HG03520 (cell line): ENCODE measurements around the gene EEF1B2.
"Not testable (repeated sequence)": the region's sequence is repeated elsewhere in the genome, so short reads cannot be mapped to it uniquely, and the experiment has no call there.

Experiments
- ATAC-seq: cut with Tn5 transposase; IDR thresholded peaks from one replicate; pipeline ENCODE4 v1.9.1; 2021; ENCODE audit warnings: mild to moderate bottlenecking, moderate library complexity; ENCODE audit not compliant: unreplicated experiment

The EEF1B2 gene

DNA sequence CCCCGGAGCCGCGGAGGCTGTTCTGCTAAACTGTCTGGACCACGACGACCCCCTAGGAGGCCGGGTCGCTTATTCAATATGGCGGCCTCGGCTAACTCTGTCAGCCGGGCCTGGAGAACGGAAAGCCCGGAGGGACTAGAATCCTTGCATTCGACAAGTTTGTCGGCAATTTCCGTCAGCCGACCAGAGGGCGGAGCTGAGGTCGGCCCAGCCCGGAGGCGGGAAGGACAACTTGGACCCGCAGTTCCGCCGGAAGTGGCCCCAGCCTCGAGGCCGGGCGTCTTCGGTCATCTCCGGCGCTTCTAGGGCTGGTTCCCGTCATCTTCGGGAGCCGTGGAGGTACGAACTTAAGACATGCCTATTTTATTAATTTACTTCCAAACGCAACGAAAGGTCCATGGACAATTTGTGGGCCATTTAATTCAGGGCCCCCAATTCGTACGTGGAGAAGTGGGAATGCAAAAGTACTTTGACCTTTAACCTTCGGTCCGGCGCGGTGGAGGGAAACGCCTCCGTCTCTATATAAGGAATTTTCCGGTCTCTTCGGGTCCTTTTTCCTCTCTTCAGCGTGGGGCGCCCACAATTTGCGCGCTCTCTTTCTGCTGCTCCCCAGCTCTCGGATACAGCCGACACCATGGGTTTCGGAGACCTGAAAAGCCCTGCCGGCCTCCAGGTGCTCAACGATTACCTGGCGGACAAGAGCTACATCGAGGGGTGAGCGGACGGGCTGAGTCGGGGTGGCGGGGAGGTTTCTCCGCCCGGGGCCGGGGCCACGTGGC is at the start of gene EEF1B2, which contains the start of gene NDUFS1:
Gene EEF1B2, plus strand, starts transcription at position 550 of the 779 bp plus-strand sequence. Its CDS starts 85 bp downstream, at position 635.
Gene NDUFS1, minus strand, starts transcription at position 99 of the 779 bp plus-strand sequence. CDS start 5,766 bp downstream, outside the sequence.
- peak; percentile 87 for ATAC-seq

DNA sequence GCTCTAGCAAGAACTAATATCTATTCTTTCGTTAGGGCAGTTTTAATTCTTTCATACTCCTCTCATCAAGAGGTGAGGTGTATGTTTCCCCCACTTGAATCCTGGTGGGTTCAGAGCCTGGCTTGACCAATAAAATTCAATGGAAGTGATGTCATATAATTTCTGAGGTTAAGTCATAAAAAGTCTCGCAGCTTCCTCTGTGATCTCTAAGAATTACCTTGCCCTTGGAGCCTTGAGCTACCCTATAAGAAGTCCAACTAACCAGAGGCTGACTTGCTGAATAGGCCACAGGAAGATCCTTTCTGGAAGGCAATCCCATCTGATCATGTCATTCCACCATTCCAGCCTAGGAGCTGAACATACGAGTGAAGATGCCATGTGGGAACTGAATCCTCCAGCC is 47.6 kb upstream of the EEF1B2 start:
- no peak for ATAC-seq

DNA sequence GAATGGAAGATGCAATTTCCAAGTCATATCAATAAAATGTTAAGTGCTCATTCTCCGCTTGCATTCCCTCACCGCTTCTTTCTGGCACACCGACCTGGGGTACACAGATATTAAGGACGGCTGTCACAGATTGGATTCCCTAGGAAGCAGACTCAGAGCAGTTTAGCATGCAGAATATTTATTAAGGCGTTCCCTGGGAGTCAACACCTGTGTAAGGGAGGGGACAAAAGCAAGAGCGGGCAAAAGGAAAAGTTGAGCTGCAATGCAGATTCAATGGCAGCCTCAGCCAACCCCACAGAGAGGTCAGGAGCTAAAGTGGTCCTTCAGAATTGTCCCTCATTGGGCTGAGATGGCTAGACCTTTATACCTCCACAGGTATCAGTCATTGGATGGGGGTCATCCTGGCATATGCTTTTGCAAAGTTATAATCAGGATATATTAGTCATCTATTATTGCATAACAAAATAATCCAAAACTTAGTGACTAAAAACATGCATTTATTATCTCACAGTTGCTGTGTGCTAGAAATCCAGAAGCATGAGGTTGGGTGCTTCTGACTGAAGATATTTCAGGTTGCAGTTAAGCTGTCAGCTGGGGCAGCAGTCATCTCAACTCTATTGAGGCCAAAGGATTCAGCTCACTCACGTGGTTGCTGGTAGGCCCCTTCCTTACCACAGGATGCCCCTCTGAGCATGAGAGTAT is 46.7 kb upstream of the EEF1B2 start:
- no peak for ATAC-seq

DNA sequence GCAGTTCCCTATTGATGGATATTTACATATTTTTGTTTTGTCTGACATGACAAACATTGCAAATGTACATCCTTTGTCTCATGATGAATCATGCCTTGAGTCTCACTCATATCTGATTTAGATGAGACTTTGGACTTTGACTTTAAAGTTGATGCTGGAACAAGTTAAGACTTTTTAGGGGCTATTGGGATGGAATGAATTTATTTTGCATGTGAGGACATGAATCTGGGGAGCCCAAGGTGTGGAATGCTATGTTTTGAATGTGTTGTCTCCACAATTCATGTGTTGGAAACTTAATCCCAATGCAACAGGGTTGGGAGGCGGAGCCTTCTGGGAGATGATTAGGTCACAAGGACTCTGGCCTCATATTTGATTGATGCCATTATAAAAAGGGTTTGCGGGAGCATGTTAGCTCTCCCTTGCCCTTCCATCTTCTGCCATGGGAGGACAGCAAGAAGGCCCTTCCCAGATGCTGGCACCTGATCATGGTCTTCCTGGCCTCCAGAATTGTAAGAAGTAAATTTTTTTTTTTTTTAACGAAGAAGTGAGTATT is 44.6 kb upstream of the EEF1B2 start:
- no peak for ATAC-seq

DNA sequence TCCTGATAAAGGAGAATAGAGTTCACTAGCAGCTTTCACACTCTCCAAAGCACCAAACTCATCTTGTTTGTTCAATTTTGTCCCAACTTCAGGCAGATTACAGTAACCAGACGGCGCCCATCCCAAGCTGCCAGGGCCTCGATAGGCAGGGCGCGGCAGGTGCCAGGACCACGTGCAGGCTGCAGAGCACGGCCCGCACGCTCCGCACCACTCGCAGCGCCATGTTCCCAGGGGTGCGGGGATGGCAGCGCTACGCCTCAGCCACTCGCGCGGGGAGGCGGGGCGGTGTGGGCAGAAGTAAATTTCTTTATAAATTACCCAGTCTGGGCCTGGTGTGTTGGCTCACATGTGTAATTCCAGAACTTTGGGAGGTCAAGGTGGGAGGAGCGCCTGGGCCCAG is 43.4 kb upstream of the EEF1B2 start:
- ATAC-seq: no peak

DNA sequence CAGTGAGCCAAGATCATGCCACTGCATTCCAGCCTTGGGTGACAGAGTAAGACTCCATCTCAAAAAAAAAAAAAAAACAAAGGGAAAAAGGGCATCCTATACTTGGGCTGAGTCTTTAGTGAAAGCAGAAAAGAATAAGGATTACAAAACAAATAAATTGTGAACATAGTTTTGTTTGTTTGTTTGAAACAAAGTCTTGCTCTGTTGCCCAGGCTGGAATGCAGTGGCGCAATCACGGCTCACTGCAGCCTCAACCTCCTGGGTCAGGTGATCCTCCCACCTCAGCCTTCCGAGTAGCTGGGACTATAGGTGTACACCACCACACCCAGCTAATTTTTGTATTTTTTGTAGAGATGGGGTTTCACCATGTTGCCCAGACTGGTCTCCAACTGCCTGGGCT is 37.1 kb upstream of the EEF1B2 start:
- not testable (repeated sequence) for ATAC-seq

DNA sequence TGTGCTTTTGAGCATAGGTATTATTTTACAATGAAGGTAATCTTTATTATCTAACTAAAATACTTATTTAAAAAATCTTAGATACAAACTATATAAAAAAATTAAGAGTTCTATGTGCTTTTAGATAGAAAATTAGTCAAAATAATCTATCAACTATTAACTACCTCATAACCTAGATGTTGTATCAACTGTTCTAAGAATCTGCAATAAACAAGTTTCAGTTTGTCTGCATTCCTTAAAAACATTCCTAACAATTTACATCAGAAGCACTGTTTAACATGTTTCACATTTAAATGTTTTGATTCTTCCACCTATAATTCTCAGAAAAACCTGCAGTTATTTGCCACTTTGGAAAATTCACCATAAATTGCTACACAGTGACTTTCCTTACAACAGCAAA is 33.8 kb upstream of the EEF1B2 start:
- ATAC-seq: no peak

DNA sequence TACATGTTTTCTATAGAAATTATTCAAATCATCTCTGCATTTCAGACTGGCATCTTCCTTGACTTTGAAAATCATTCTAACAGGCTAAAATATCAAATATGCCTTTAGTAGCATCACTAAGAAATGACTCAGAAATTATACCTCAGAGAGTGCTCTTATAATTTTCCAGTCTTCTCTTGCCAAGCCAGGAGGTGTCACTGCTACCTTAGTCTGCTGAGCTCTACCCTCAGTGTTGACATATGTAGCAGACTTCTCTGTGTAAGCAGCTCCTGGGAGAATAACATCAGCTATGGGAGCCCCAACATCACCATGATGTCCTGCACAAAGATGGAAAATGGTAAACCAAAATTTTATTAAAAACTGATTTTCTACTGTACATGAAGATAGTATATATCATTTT is 32.0 kb upstream of the EEF1B2 start:
- ATAC-seq: no peak

DNA sequence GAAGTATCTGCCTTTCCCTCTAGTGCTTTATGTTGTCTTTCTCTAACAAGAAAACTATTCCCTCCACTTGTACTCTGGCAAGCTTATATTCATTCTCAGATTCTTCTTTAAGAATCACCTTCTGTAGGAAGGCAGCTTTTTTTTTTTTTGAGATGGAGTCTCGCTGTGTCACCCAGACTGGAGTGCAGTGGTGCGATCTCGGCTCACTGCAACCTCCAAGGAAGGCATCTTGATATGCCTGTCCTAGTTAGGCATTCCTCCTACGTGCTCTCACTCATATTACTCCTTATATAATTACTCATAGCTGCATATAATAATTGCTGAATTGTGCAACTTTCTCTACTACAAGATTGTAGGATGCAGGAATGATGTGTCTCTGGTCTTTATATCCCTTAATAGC is 16.2 kb upstream of the EEF1B2 start:
- ATAC-seq: no peak

DNA sequence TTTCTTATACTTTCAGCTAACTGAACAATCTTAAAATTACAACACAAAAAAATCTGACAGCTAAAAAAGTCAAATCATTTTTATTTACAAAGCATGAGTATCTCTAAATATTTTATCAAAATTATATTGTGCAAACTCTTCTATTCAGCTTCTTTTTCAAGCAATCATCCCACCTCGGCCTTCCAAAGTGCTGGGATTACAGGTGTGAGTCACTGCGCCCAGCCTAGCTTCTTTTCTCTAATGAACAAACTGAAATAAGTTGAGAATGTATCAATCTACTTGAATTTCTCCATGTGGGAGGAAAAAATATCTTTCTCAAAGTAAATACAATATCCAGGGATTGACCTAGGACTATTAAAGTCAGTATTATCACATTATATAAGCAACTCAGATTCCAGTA is 15.3 kb upstream of the EEF1B2 start:
- ATAC-seq: no peak

DNA sequence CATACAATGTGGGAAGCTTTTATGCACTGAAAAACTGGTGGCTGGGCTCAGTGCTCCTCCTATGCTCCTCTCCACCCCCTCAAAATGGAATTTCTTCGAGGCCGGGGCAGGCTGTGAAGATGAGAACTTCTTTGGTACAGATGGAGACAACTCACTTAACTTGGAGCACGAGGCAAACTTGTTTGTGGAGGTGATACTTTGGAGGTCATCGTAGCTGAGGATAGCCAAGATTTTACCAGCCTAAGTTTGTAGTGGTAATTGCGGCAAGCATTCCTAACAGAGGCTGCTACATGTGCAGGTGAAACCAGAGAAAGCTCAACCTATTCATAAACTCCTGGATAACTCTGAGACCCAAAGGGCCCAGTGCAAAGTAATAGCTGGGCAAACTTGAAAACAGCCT is 14.0 kb upstream of the EEF1B2 start:
- no peak for ATAC-seq

DNA sequence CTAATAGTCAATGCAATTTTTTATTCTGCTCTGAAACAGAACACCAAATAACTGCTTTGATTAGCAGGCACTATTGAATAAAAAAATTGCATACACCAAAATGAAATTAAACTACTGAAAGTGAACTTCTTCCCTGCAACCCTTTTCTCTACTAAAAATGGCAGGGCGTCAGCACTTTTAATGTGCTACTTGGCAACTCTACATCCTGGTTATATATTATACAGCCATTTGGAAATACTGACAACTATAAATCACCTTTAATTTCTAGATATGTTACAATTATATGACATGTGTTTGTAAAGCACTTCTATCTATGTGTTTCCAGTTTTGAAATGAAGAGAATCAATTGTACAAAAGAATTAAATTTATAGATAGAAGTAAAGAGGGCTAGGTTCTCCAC is 10.4 kb upstream of the EEF1B2 start:
- ATAC-seq: no peak

DNA sequence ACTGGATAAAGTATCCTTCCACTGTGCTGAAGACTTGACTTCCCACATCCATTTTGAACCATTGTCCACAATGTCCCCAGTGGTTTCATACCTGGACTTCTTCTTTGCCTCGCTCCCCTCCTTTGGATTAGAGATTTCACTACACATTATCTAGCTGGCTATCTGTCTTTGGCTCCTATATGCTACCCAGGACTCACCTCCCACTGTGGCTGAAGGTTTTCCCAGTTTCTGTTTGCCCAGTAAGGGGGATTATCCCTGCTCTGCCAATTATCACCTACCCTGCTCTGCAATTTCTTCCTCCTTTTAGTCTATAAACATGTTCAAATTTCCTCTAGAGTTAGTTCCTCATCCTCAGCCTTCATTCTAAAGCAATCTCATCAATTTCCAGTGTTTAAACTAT is 9.5 kb upstream of the EEF1B2 start:
- ATAC-seq: no peak

DNA sequence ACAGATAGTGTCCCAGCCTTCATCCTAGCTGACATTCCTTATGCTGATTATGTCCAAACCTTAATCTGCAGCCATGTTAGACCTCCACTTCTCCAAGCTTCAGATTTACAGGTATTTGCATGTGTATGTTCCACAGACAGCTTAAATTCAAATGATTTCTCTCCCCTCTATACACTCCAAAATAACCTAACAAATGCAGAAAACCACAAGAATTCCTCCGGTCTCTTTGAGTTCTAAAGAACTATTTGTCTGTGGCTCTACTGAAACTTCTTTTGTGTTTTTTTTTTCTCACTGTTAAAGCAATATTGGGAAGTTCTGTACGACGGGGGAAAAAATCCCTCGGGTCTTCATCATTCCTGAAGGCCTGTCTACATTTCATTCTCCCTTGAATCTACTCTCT is 9.1 kb upstream of the EEF1B2 start:
- no peak for ATAC-seq

DNA sequence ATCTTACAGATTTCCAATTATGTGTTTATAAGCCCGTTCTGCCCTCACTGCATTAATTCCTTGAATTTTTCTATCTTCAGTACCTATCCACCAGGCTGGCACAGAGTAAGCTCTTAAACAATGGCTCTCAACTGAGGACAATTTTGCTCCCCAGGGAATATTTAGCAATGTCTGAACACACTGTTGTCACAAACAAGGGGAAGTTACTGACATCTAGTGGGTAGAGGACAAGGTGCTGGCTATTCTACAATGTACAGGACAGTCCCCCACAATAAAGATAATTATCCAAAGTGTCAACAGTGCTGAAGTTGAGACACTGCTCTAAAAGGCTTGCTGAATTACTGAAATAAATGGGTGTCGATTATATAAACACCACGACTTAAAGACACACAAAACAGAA is 5.5 kb upstream of the EEF1B2 start:
- ATAC-seq: no peak

DNA sequence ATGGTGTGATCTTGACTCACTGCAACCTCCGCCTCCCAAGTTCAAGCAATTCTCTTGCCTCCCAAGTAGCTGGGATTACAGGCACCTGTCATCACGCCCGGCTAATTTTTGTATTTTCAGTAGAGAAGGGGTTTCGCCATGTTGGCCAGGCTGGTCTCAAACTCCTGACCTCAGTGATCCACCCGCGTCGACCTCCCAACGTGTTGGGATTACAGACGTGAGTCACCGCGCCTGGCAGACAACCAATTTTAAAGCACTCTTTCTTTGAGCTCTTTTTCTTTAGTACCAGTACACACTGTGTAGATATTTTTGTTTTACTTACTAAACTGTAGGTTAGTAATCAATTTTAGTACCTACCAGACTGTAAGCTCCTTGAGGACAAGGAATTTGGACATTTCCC is 2.7 kb upstream of the EEF1B2 start:
- ATAC-seq: not testable (repeated sequence)

DNA sequence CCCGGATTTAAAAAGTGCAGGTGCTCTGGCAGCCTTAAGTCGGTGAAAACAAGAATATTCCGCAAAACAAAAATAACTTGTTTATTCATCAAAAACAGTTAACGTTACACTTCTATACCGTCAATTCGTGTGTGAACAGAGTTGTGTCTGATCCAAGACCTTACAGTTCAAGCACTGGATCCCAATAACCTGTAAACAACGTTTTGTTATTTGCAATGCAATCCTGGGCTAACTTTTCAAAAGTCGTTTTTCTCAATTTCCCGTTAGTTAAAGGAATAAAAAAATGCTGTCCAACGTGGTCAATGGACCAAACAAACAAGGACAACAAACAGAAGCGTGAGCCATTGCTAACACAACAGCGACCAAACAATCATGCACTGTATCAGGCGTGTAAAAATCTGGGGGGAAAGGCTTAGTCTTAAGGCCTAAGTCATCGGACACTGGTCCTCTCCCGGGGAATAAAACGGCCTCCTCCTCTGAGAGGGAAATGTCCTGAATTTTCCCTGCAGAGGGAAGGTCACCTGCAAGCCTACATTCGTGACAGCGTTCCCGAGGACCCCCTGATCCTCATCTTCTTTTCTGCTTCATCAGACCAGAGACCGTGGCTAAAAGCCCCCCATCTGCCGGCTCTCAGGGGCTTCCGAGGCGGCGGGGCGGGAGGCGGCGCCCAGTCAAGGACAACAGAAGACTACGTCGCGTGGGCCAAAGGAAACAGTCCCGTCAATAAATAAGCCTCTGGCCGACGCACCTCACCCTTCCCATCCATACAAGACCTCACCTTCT is 941 bp upstream of the EEF1B2 start:
- ATAC-seq: peak; percentile 10

DNA sequence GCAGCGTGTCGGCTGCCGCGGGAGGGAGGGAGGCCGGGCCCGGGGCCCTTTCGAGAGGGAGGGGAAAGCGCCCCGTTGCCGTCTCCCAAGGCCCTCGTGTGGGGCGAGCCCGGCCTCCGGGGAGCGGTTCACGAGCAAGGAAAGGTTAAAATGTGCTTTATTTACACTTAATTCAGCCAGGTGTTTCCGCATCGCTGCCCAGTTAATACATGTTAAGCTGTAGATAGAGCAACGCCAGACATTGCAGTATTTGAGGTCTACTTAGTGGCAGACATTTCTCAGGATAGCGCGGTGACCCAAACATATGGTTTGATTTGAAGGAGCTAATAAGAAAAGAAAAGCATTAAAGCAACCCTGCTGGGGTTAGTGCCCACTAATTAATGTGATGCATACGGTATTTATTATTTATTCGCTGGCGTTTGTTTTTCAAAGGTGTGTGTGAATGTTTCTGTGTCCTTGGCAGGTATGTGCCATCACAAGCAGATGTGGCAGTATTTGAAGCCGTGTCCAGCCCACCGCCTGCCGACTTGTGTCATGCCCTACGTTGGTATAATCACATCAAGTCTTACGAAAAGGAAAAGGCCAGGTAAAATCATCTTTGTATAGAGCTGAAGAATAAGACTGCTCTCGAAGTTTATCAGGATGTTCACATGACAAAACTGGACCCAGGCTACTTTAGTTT is 571 bp downstream of the EEF1B2 start:
- peak; percentile 46 for ATAC-seq

DNA sequence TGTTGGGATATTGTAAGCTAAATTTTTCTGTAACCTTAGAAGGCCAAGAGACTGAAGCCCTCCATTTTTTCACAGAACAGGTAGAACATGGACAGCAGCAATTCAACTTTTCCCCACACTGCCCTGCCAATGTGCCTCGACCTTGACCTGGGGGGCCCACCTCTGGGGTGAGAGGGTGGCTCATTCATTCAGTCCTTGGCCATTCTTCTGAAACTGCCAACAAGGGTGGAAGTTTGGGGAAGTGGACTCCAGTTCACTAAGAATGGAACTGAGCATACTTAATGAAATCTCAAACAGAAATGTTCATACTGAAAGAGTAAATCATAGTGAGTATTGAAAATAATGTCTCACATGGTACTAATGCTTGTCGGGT is 1.1 kb downstream of the EEF1B2 start:
- no peak for ATAC-seq

DNA sequence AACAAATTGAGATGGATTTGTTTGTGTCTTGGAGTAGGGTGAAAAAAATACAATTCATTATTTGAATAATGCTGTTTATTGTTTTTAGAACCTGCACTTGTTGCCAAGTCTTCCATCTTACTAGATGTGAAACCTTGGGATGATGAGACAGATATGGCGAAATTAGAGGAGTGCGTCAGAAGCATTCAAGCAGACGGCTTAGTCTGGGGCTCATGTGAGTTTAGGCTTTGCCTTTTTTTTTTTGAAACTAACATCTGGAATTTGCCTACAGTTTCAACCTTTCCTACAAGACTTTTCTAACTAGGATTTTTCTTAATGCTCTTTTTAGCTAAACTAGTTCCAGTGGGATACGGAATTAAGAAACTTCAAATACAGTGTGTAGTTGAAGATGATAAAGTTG is 2.7 kb downstream of the EEF1B2 start:
- not testable (repeated sequence) for ATAC-seq
